Ascending aorta (tissue), 2 donors: ENCODE measurements around the gene GASK1B. TPM values are rescaled to one million over a fixed set of nuclear protein-coding genes. Genes with fewer than 3 reads are reported as not detected.
A peak's percentile ranks its signal among the peaks of the same experiment; 100 is the strongest.

Source experiments
- DNase-seq, 2 donors: peaks; one replicate each; pipeline ENCODE4 v3.0.0-alpha.2; 2019; ENCODE audit warnings: low spot score in 2 of 2
- H3K27ac ChIP-seq, 2 donors: fragments of 200-600 bp; sonication (generic); one replicate each; pipeline ENCODE4 v1.5.1; 2016 to 2017; ENCODE audit warnings: mild to moderate bottlenecking in 1 of 2
- H3K27me3 ChIP-seq: fragments of 200-600 bp; sonication (generic); one replicate; pipeline ENCODE4 v1.5.1; 2017
- H3K36me3 ChIP-seq, 2 donors: fragments of 200-600 bp; sonication (generic); one replicate each; pipeline ENCODE4 v1.5.1; 2016
- H3K4me1 ChIP-seq, 2 donors: fragments of 200-600 bp; sonication (generic); one replicate each; pipeline ENCODE4 v1.5.1; 2016 to 2017; ENCODE audit warnings: mild to moderate bottlenecking in 1 of 2
- H3K4me3 ChIP-seq, 2 donors: fragments of 200-600 bp; sonication (generic); one replicate each; pipeline ENCODE4 v1.5.1; 2016 to 2017; ENCODE audit warnings: mild to moderate bottlenecking in 1 of 2
- H3K9me3 ChIP-seq, 2 donors: fragments of 200-600 bp; sonication (generic); one replicate each; pipeline ENCODE4 v1.5.1; 2016
- CTCF ChIP-seq, 3 experiments: fragments of 200-600 bp in 2 of 3; fragments of 450-650 bp in 1 of 3; sonication (generic) in 2 of 3; IDR thresholded peaks; one replicate each; pipeline ENCODE4 v1.5.1; 2016 to 2019; ENCODE audit warnings: antibody characterized with exemption in 3 of 3, mild to moderate bottlenecking in 1 of 3, moderate library complexity in 1 of 3
- intact Hi-C: fragments of 100-400 bp; cut with DNase I; formaldehyde crosslinking; loops from one replicate; pipeline ENCODE4 v1.15.1; 2023
- total RNA-seq: library from RNA; depleted of rRNA; stranded (reverse); fragments of >200 nt; gene quantifications from one replicate; pipeline ENCODE4 v1.1.0, GENCODE V29; 2016

Gene GASK1B
- total RNA-seq, 1 donor from 2014 or later: 69.7 TPM

- intact Hi-C loops: no loop called here
- H3K27me3 ChIP-seq: no peaks in the 10 kb centered on the region
- TF ChIP-seq CTCF (IDR thresholded peaks at IDR 0.05): no peak
- H3K9me3 ChIP-seq: no peaks in the 10 kb centered on the region
- no peak overlapping the region for H3K27ac ChIP-seq
- no peak for DNase-seq
- H3K36me3 ChIP-seq: peaks cover 7 to 37% of the 10 kb centered on the region in 2 donors
- H3K4me1 ChIP-seq: peaks cover 0 to 6% of the 10 kb centered on the region in 2 donors
- H3K4me3 ChIP-seq: no peak overlapping the region
These were observed 44.3 kb downstream of the GASK1B start for GRCh38 chr4:158128540-158128939.

GRCh38 chr4:158125310-158125709 is 47.5 kb downstream of the GASK1B start:
- Histone ChIP-seq H3K27me3 (no peaks in the 10 kb centered on the region), H3K9me3 (no peaks in the 10 kb centered on the region), H3K4me1 (peaks cover 0 to 17% of the 10 kb centered on the region in 2 donors), H3K36me3 (peaks cover 7 to 32% of the 10 kb centered on the region in 2 donors), H3K27ac (peak overlapping the region; percentile 27 to 46), H3K4me3 (no peak overlapping the region)
- no peak for DNase-seq
- intact Hi-C loops: no loop called here
- no peak for TF ChIP-seq CTCF (IDR thresholded peaks at IDR 0.05)

Other genes starting within 250 kb of the GASK1B start
- gene TMEM144, start 37.5 kb upstream of the GASK1B start, total RNA-seq: 4.0 TPM